T follicular helper cell (primary cell): ENCODE results near the gene BRCA1.

Source experiments
- DNase-seq: peaks from one replicate; pipeline ENCODE4 v3.0.0-alpha.2; 2020; ENCODE audit warnings: low read depth

BRCA1 gene

DNA sequence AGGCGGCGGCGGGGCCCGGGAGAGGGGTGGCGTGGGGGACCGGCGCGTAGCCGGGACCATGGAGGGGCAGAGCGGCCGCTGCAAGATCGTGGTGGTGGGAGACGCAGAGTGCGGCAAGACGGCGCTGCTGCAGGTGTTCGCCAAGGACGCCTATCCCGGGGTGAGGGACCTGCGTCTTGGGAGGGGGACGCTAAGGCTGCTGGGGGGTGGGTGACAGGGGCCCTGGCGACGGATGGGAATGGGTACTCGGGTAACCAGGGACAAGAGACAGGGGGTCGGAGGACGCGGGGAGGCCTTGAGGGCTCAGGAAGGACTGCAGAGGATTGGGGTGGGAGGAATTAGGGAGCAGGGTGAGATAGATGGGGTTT, 99.9 kb downstream of the BRCA1 start:
- DNase-seq, result no peak

DNA sequence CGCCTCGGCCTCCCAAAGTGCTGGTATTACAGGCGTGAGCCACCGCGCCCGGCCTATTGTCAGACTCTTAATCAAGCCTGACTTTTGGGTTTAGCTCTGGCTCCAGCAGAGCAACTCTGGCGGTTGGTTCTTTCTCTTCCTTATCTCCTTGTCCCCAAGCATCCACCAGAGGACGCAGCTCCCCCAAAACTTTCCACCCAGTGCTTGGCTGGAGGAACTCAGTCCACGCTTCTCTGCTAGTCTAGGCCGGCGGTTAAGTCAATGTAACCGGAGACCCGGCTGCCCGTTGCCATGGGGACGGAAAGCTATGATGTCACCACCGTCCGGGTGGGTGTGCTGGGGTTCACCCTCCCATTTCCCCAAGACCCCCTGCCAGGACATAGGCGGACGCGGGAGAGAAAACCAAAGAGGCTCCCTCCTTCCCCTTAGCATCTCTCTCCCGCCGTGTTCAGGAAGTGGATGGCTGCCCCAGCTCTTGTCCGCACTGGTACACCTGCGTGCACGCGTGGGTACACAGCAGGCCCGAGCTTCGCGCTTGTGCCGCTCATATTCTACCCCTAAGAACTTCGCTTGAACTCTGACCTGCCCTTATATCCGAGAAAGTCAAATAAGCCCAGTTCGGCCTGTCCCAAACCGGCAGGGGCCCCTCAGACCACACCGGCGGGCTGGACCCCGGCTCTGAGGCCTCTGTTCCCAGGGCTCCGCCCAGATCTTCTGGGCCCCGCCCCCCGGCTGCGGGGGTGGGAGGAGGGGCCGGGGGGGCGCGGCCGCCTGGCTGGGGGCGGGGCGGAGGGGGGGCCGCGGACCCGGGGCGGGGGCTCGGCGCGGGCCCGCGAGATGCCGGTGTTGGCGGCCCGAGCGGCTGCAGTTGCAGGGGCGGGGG, 100.5 kb downstream of the BRCA1 start, which contains the start of gene RND2:
RND2 (plus strand) TSS at position 825 of the 883 bp plus-strand sequence. CDS start 117 bp downstream, outside the sequence.
- peak; percentile 71 for DNase-seq

DNA sequence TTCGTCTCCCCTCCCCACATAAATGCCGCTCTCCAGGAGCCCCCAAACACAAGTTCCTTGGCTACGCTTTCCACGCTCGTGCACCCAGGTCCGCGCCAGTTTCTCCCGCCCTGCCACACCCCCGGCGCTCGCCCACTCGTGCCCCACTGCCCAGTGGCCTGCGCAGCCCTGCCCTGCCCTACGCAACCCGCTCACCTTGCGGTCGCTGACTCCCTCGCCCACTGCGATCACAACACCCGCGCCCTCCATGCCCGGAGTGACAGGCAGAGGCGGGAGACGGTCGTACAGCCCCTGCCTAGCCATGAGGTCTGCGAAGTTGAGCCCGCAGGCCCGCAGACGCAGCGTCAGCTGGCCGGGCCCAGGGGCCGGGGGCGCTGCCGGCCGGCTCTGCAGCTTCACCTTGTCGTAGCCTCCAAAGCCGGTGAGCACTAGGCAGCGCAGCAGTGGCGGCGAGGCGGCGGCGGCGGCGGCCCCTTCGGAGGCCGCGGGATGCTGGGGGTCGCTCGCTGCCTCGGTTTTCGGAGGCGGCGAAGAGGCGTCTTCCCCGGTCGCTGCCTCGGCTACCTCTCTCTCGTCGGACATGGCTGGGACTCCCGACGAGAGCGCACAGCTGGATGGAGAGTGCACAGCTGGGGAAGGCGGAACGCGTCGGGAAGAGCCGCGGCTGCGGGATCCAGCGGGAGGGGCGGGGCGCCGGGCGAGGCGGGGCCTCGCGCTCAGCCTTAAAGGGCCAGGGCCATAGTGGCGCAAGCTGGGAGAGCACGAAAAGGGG, 103.2 kb downstream of the BRCA1 start, which contains the start of gene VAT1:
VAT1 (minus strand) TSS at position 645 of the 772 bp plus-strand sequence; CDS start at position 582, 63 bp downstream.
- DNase-seq, result peak; percentile 50

DNA sequence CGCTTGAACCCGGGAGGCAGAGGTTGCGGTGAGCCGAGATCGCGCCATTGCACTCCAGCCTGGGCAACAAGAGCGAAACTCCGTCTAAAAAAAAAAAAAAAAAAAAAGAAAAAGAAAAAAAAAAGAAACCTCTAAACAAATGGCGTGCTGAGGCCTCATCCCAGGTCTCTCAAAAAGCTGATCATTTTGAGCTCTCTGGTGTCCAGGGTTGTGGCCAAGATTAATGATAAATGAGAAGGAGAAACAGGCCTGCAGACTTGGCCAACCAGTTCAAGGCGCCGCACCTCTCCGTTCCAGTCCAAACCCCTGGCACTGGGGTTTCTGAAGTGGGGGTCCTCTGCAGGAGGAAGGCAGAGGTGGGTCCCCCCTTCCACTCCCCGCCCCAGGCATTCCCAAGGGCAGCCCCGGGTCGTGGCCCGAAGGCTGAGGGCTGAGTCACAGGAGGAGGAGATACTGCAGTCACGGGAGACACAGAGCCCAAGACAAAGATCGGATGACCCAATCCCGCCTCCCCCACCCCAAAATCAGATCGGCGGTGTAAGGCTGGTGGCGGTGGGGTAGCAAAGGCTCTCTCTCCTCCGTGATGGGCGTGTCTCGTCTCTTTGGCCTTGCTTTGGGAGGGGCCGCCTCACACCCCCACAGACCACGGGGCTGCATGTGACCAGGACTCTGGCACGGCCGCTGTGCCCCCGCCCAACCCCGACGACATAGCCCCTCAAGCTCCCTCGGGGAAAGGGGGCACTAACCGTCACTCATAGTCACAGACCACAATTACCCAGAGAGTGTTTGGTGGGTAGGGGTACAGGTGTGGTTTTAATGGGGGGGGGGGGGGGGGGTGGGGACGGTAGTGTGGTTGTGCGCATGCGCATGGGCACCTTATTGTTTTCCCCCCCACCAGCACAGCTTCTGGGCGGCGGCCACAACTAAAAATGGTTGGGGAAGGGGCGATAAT, 104.1 kb downstream of the BRCA1 start:
- DNase-seq, result no peak

DNA sequence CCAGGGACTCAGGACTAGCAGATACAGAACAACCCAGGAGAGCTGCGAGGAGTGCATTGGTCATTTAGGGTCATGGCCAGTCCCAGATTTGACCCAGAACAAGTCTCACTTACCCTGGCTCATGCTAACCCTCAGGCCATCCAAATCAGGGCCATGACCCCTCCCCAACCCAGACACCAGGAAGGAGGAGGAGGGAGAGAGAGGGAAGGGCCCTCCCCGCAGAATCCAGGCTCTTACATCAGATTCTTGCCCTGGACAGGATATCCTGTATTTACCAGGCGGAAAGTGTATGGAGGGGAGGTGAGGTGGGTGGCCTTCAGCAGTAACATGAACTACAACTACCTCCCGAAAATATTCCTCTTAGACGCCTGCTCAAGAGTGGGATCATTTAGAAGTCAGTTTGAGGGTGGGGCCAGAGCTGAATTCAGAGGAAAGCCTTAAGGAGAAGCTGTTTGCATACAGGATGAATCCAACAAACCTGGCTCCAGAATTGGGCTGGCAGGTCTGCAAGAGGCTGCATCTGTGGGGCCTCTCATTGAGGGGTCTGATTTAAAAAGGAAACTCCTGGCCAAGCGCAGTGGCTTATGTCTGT, 105.0 kb downstream of the BRCA1 start:
- no peak for DNase-seq

DNA sequence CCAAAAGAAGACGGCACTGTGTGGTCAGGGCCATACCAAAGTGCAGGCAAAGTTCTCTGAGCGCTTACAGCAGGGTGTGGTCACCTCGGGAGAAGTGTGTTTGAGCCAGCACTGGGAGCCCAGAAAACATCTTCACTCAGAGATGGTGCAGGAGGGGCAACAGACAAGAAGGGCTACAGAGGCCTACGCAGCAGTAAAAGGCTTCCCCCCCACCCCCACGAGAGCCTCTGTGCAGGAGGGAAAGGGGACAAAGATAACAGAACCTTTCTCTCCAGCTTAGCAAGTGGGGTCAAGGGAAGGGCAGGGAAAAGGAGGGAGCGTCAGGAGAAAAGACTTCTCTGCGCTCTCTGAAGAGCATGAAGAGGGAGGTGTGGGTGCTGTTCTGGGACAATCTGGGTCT, 105.7 kb downstream of the BRCA1 start:
- DNase-seq, result no peak

DNA sequence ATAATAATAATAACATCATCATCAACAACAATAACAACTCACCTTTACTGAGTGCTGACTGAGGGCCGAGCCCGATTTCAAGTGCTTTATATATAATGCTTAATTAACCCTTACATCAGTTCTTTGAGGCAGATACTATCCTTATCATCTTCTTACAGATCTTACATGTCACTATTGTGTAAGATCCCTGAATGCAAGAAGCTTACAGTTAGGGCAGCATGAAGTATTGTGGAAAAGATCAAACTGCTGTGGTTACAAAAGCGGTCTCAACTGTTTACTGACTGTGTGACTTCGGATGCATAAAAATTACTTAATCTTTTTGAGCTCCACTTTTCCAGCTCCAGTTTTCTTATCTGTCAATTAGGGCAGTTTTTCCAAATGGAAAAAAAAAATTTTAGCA, 106.2 kb downstream of the BRCA1 start:
- no peak for DNase-seq

DNA sequence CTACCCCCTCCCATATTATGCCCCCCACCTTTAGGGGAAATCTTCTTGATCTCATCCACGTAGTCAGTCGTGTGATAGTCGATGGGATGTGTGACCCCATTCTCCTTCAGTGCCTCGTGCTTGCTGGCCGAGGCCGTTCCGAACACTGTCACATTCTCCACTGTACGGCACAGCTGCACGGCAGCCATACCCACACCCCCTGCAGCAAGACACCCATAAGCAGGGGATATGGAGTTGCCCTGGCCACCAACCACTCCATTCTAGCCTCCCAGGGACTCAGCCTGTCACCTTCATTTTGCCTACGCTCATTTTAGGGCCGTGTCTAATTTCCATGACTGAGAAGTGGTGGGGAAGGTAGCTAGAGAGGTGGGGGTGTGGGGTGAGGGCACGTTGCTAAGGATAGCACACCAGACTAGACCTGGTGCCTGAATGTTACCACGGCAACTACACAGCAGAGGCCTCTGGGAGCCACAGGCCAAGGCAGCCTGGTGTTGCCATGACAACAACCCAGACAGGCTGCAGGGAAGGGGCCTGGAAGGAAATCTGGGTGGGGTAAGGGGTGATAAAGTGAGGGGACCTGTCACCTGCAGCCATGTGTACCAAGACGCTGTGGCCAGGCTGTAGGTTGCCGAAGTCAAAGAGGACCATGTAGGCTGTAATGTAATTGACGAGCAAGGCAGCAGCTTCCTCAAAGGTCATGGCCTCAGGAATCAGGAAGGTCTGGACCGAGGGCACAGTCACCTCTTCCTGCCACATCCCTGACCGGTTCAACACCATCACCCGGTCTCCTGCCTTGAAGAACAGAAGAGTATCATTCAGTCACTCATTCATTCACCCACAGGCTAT, 106.9 kb downstream of the BRCA1 start:
- peak; percentile 36 for DNase-seq

DNA sequence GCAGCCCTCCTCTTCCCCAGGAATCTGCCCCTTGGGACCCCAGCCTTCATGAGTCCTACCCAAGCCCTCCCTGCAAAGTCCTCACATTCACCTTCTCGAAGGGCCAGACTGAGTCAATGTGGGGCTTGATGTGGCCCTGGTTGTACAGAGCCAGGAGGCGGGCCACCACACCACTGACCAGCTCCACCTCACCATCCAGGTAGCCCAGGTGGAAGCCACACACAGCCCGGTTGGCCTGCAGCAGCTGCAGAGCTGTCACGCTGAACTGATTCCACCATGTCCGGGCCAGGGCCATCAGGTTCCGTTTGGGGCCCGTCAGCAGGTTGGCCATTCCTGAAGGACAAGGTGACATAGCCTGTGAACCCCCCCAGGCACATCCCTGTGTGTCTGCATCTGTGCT, 108.9 kb downstream of the BRCA1 start:
- no peak for DNase-seq

DNA sequence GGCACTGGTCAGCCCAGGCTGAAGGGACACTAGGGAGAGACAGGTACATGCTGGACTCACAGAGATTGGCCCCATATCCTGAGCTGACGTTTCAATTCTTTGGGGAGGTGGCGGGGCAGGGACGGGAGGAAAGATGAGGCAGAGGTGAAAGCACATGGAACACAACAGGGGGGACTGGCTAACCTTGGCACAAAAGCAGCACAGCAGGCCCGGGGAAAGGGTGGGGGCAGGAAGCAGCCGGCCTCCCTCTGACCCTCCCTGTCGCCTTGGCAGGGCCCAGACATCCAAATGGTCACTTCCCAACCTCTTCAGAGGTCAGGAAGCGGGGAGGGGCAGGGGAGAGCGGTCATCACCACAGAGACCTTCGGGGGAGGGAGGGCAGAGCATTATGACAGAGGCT, 109.6 kb downstream of the BRCA1 start:
- no peak for DNase-seq

DNA sequence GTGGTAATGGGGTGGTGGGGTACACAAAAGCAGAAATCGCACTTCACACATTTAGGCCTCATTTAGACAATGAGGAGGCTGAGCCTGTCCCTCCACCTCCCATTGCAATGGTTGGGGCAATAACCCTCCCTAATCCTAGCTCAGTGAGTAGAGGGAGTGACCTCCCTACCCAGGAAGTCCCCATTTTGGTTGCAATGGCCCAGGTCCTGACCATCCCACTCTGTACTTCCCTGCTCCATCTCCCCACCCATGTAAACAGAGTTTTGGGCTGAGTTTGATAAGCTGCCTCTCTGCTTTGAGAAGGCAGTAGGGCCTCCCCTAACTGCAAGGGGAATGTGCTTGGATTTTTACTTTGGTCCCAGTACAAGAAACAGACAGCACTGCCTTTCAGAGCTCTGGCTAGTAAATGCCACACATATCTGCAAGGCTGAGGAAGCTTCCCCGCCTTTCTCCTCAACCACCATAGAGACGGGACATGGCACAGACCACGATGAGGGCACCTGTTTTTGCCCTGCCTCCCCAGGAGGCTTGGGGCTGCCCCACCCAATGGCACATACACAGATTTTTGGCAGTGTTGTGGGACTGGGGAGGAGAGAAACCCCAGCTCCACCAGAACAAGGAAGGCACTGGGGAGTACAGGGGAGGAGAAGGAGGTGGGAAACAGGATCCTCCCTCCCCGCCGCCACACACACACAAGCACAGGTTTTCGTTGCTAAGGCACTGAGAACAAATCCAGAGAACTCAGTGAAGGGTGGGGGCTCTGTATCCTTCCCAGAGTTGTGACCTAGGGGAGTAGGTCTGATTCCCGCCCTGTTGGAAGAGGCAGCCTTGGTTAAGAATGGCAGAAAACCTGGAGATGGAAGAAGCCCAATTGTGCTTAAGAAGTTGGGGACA, 110.3 kb downstream of the BRCA1 start:
- no peak for DNase-seq

DNA sequence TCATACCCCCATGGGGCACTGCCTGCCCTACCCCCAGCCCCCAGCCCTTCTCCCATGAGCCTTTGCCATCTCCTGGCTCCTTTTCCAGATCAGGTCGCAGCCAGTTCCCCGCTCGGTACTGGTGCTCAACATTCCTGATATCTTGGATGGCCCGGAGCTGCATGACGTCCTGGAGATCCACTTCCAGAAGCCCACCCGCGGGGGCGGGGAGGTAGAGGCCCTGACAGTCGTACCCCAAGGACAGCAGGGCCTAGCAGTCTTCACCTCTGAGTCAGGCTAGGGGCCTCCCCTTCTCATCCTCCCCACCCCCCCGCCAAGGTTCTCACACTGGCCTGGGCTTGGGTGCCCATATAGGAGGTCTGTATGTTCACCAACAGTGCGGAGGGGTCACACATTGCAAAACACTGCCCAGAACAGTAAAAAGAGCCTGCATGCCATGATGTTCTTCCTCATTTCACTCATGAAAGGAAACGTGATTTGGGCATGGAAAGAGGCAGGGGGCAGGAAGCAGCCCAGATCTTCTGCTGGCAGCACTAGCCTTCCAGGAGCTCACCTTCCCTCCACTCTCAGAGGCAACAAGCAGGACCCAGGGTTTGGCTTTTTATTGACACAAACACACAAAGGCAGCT, 111.0 kb downstream of the BRCA1 start:
- no peak for DNase-seq

DNA sequence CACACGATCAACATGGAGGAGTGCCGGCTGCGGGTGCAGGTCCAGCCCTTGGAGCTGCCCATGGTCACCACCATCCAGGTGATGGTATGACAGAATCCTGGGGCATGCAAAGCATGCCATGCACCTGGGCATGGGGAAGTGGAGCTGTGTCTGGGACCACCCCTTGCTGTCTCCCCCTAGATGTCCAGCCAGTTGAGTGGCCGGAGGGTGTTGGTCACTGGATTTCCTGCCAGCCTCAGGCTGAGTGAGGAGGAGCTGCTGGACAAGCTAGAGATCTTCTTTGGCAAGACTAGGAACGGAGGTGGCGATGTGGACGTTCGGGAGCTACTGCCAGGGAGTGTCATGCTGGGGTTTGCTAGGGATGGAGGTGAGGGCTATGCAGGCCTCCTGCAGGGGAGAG, 111.9 kb downstream of the BRCA1 start:
- no peak for DNase-seq

DNA sequence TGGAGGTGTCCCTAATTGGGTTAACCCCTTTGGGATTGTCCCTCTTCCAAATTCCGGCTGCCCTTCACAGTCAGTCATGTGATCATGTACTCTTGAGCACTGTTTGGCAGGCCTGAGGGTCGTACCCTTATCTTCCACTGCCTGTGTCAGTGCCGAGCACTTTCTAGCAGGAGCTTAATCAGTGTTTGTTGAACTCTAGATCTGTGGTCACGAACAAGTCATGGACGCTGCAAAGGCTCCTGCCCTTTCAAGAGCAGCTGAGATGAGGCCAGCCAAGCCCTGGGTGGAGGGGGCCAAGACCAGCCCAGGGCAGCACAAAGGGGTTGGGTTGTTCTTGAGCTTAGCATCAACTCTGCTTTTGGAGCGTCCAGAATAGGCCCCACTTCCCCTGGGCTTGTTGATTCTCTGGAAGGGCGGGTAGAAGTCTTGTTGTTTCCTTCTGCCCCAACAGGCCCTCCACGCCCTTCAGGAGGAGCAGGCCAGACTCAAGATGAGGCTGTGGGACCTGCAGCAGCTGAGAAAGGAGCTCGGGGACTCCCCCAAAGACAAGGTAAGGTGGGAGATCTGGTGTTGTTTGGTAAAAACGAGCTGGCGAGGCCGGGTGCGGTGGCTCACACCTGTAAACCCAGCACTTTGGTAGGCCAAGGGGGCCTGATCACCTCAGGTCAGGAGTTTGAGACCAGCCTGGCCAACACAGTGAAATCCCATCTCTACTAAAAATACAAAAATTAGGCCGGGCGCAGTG, 113.3 kb downstream of the BRCA1 start:
- DNase-seq, result no peak

DNA sequence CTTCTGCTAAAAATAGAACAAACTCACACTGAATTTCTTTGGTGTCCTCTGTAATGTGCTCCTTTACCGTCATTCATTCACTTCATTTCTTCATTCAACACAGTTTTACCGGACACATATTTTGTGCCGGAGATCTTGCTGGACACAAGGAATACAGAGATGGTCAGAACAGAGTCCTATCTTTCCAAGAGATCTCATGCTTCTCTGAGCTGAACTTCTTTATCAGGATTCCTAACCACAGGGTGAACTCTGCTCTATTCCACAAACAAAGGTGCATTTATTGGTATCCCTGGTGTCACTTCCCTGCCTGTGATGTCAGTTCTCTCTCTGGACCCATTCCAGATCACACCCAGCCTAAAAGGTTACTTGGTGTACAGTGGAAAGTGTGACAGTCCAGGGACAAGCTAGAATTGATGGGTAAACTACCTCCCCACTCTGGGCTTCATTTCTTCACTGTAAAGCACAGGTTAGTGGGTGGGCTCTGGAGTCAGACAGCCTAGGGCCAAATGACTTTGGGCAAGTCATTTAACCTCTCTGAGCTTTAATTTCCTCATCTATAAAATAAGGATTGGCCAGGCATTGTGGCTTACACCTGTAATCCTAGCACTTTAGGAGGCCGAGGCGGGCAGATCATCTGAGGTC, 114.4 kb downstream of the BRCA1 start:
- no peak for DNase-seq

DNA sequence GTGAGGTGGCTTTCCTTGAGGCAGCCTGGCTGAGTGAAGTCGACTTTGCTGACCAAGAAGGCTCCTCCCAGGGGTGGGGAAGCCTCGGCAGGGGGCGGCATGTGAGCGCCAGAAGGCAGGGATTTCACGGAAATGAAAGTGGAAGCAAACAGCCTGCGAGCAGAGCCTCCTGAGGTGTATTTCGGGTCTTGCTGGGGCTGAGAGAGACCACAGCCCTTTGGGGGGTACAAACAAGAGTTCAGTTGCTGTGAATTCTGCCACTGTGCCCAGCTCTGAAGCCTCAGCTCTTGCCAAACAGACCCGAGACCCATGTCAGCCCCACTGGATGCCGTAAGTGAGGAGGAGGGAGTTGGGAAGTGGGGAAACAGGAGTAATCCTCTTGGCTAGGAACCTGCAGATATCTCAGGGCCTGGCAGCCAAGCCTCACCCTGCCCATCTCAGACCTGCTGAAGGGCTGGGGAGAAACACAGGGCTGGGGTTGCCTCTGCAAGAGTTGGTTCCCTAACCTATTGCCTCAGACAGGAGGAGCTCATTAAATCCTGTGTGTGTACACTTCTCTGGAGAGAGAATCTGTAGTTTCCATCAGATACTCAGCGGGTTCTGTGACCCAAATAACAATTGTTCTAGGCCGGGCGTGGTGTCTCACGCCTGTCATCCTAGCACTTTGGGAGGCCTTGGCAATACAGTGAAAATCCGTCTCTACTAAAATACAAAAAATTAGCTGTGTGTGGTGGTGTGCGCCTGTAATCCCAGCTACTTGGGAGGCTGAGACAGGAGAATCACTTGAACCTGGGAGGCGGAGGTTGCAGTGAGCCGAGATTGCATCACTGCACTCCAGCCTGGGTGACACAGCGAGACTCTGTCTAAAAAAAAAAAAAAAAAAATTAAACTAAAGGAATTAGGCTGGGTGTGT, 118.3 kb downstream of the BRCA1 start, which contains the start of gene IFI35:
IFI35 (plus strand) TSS at position 146 of the 913 bp plus-strand sequence; CDS start at position 310, 164 bp downstream.
- DNase-seq, result peak; percentile 72
